Coronary artery (tissue), 2 donors: ENCODE data around the gene BET1.
A peak's percentile ranks its signal among the peaks of the same experiment; 100 is the strongest.

ENCODE experiments used
- DNase-seq: peaks from one replicate; pipeline ENCODE4 v3.0.0-alpha.2; 2017; ENCODE audit warnings: low spot score
- H3K27ac ChIP-seq, 2 donors: fragments of 200-600 bp; sonication (generic); one replicate each; pipeline ENCODE4 v1.5.1; 2016 to 2019
- H3K4me3 ChIP-seq: fragments of 200-600 bp; sonication (generic); 2 replicates; pipeline ENCODE4 v1.5.1; 2016; ENCODE audit warnings: mild to moderate bottlenecking, moderate library complexity
- TF ChIP-seq, protein P1 (sequence below): fragments of 200-600 bp; sonication (generic); IDR thresholded peaks from one replicate; pipeline ENCODE4 v1.5.1; 2019; ENCODE audit warnings: antibody characterized with exemption

The BET1 gene, protein sequence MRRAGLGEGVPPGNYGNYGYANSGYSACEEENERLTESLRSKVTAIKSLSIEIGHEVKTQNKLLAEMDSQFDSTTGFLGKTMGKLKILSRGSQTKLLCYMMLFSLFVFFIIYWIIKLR

GRCh38 chr7:94004024-94004951, at the start of gene BET1:
TSS of gene BET1 (minus strand) at chr7:94004355. CDS start at chr7:94004216, 139 bp downstream.
- H3K4me3 ChIP-seq, result peak within 1 kb of the TSS; percentile 85
- TF ChIP-seq, protein P1, sequence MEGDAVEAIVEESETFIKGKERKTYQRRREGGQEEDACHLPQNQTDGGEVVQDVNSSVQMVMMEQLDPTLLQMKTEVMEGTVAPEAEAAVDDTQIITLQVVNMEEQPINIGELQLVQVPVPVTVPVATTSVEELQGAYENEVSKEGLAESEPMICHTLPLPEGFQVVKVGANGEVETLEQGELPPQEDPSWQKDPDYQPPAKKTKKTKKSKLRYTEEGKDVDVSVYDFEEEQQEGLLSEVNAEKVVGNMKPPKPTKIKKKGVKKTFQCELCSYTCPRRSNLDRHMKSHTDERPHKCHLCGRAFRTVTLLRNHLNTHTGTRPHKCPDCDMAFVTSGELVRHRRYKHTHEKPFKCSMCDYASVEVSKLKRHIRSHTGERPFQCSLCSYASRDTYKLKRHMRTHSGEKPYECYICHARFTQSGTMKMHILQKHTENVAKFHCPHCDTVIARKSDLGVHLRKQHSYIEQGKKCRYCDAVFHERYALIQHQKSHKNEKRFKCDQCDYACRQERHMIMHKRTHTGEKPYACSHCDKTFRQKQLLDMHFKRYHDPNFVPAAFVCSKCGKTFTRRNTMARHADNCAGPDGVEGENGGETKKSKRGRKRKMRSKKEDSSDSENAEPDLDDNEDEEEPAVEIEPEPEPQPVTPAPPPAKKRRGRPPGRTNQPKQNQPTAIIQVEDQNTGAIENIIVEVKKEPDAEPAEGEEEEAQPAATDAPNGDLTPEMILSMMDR, result no peak
- peak within 1 kb of the TSS; percentile 83 to 92 for H3K27ac ChIP-seq
- DNase-seq, result peak; percentile 95

- DNase-seq, result no peak
- TF ChIP-seq, protein P1, result no peak
- no peak overlapping the region for H3K4me3 ChIP-seq
- H3K27ac ChIP-seq, result no peak overlapping the region
These were observed 49.4 kb upstream of the BET1 start for GRCh38 chr7:94053532-94053931.

- H3K4me3 ChIP-seq, result no peak overlapping the region
- TF ChIP-seq, protein P1, result no peak
- no peak overlapping the region for H3K27ac ChIP-seq
- DNase-seq, result no peak
These were observed 48.4 kb upstream of the BET1 start for GRCh38 chr7:94052398-94053180.

DNA sequence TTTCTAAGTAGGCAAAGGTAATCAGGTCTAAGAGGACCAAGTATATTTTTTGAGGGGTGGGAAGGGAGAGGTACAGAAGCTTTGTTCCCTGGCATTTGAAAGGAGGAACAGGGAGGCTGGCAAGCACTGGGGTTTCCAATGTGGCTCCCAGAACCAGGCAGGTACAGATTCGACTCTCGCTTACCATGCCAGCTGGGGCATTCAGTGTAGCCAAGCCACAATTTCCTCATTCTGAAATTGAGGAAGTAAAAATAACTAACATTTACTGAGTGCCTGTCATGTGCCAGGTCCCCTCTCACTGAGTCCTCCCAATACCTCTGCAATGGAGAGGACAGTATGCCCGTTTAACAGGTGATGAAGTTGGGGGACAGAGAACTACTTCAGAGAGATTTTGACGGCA, 45.9 kb upstream of the BET1 start:
- DNase-seq, result no peak
- H3K27ac ChIP-seq, result no peak overlapping the region
- no peak overlapping the region for H3K4me3 ChIP-seq
- TF ChIP-seq, protein P1, result no peak

- TF ChIP-seq, protein P1, result no peak
- no peak overlapping the region for H3K27ac ChIP-seq
- H3K4me3 ChIP-seq, result no peak overlapping the region
- no peak for DNase-seq
These were observed 45.5 kb upstream of the BET1 start for GRCh38 chr7:94049615-94050014.

- DNase-seq, result no peak
- TF ChIP-seq, protein P1, result no peak
- H3K27ac ChIP-seq, result no peak overlapping the region
- H3K4me3 ChIP-seq, result no peak overlapping the region
These were observed 44.6 kb upstream of the BET1 start for GRCh38 chr7:94048755-94049154.
